Right lobe of liver (tissue), 4 donors: Measurements from ENCODE around the gene NEGR1.

Source experiments
- CTCF ChIP-seq, 4 donors: fragments of 200-600 bp in 3 of 4; fragments of 450-650 bp in 1 of 4; IDR thresholded peaks; one replicate each; pipeline versions ENCODE4 v1.5.1 to v1.8.0; 2016 to 2022; ENCODE audit warnings: antibody characterized with exemption in 4 of 4, mild to moderate bottlenecking in 2 of 4
- POLR2A ChIP-seq: fragments of 450-650 bp; IDR thresholded peaks from one replicate; pipeline ENCODE4 v1.6.1; 2017; ENCODE audit warnings: antibody characterized with exemption, mild to moderate bottlenecking
- donor health status: DM: no; HTN: no; CAD: no.
- donor health status: DM: no; HTN: no; CAD: no.
- donor health status: DM: no; HTN: yes; CAD: no.

- TF ChIP-seq CTCF (IDR thresholded peaks at IDR 0.05) (no peak), POLR2A (no peak)
Measured at GRCh38 chr1:71561729-71562128, 720.6 kb downstream of the NEGR1 start.
